Duodenal mucosa (tissue), 2 donors: ENCODE measurements around the gene RASA3.

Source experiments
- H3K27ac ChIP-seq: one replicate; pipeline ENCODE4 v1.7.0; 2013; ENCODE audit warnings: low read depth, low read length
- H3K27me3 ChIP-seq, 2 donors: one replicate each; pipeline ENCODE4 v1.7.0; 2013; ENCODE audit warnings: low read length in 2 of 2, control low read depth in 1 of 2; ENCODE audit not compliant: insufficient read depth in 2 of 2, control insufficient read depth in 1 of 2
- H3K36me3 ChIP-seq, 2 donors: one replicate each; pipeline ENCODE4 v1.7.0; 2013; ENCODE audit warnings: low read length in 2 of 2, control low read depth in 1 of 2; ENCODE audit not compliant: insufficient read depth in 2 of 2, control insufficient read depth in 1 of 2
- H3K4me1 ChIP-seq, 2 donors: one replicate each; pipeline ENCODE4 v1.7.0; 2013; ENCODE audit warnings: low read length in 2 of 2, control low read depth in 1 of 2; ENCODE audit not compliant: insufficient read depth in 2 of 2, control insufficient read depth in 1 of 2
- H3K4me3 ChIP-seq, 2 donors: one replicate each; pipeline ENCODE4 v1.7.0; 2013; ENCODE audit warnings: low read length in 2 of 2, low read depth in 1 of 2
- H3K9ac ChIP-seq, 2 donors: one replicate each; pipeline ENCODE4 v1.7.0; 2013; ENCODE audit warnings: low read length in 2 of 2, low read depth in 1 of 2
- H3K9me3 ChIP-seq, 2 donors: one replicate each; pipeline ENCODE4 v1.7.0; 2013; ENCODE audit warnings: low read length in 2 of 2, control low read depth in 1 of 2; ENCODE audit not compliant: control insufficient read depth in 1 of 2

Gene RASA3

DNA sequence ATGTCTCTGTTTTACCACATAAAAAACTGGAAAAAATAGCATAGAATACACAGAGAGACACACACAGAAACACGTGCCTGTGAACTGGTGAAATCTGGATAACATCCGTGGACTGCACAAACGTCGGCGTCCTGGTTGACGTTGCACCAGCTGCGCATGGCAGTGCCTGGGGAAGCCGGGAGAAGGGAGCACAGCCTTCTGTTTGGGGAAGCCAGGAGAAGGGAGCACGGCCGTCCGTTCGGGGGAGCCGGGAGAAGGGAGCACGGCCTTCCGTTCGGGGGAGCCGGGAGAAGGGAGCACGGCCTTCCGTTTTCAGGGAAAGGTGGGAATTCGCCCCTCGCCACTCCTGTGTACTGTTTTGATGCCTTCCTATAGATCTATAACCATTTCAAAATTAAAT lies 94.7 kb downstream of the RASA3 start:
- Histone ChIP-seq H3K9ac (no peak overlapping the region), H3K4me1 (peaks cover 0 to 7% of the 10 kb centered on the region in 2 donors), H3K27me3 (no peaks in the 10 kb centered on the region), H3K36me3 (no peaks in the 10 kb centered on the region), H3K9me3 (no peaks in the 10 kb centered on the region), H3K4me3 (no peak overlapping the region), H3K27ac (no peak overlapping the region)

DNA sequence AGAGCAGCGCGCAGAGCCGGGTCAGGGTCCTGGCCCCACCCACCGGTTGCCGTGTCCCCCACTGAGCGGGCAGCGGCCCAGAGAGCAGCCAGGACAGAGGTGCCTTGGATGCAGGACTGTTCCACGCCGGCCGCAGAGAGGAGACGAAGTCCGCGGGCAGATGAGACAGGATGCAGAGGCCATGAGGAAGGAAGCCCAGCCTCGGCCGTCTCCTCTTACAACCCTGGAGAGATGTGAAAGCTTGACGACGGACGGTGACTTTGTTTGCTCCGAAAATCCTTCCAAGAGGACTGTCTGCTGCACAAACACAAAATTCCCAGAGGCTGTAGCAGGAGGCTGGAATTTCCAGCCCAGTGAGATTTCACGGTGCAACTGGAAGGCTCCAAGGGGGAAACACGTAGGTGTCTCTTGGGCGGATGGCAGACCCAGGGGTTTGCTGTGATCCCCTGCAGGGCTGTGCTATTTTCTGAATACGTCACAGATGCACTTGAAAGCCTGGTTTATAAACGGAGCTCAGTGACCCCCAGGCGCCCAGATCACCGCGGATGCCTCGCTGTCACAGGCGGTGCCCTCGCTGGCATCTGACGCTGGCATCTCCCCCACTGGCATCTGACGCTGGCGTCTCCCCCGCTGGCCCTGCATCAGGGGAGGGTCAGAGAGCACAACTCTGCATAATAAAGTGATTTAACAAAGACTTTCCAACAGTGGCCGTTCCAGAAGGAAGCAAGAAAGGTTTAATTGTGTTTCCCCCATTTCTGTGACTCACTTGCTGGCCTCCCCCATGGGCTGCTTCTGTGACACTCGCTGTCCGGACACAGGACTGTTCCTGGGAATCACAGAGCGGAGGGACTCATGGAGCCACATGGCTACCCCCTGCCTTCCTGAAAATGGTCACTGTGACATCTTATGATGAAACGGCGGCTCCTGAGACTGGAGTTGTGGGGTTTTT lies 96.6 kb downstream of the RASA3 start:
- Histone ChIP-seq H3K27me3 (no peaks in the 10 kb centered on the region), H3K4me3 (no peak overlapping the region), H3K27ac (no peak overlapping the region), H3K9me3 (no peaks in the 10 kb centered on the region), H3K4me1 (peaks cover 0 to 7% of the 10 kb centered on the region in 2 donors), H3K9ac (no peak overlapping the region), H3K36me3 (peaks cover 0 to 6% of the 10 kb centered on the region in 2 donors)

DNA sequence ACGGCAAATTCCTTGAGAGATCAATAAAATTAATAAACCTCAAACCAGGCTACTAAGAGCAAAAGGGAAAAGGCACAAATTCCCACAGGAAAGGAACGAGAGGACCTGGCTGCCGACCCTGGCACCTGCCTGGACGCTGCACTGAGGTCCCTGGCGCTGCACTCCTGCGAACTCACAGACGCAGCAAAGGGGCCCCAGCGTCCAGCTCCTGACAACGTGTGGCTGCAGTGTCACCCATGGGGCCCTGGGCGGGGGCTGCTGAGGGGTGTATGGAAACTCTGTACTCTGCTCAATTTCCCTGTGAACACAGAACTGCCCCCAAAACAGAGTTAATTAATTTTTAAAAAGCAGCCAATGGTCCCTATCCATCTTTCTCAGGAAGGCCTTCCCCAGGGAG lies 97.2 kb downstream of the RASA3 start:
- peaks cover 0 to 7% of the 10 kb centered on the region in 2 donors for H3K4me1 ChIP-seq
- no peak overlapping the region for H3K27ac ChIP-seq
- peaks cover 0 to 8% of the 10 kb centered on the region in 2 donors for H3K36me3 ChIP-seq
- no peaks in the 10 kb centered on the region for H3K27me3 ChIP-seq
- H3K9ac ChIP-seq, result no peak overlapping the region
- H3K9me3 ChIP-seq, result no peaks in the 10 kb centered on the region
- no peak overlapping the region for H3K4me3 ChIP-seq

DNA sequence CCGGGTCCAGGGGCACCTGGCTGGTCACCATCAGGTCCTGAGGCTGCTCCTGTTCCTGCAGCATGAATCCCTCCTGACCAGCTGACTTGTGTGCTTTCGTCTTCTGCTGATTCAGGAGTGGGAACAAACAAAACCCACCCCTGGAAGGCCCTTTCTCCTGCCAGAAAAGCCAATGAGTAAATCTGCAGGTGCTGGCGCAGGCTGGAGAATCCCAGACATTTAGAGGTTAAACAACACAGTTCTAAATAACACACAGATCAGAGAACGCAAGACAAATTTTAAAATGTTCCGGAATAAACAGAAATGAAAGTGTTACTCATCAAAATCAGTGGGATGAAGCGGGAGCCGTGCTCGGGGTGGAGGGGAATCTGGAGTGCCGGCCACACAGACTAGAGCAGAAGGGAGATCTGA lies 97.9 kb downstream of the RASA3 start:
- Histone ChIP-seq H3K36me3 (peaks cover 0 to 8% of the 10 kb centered on the region in 2 donors), H3K4me3 (no peak overlapping the region)

DNA sequence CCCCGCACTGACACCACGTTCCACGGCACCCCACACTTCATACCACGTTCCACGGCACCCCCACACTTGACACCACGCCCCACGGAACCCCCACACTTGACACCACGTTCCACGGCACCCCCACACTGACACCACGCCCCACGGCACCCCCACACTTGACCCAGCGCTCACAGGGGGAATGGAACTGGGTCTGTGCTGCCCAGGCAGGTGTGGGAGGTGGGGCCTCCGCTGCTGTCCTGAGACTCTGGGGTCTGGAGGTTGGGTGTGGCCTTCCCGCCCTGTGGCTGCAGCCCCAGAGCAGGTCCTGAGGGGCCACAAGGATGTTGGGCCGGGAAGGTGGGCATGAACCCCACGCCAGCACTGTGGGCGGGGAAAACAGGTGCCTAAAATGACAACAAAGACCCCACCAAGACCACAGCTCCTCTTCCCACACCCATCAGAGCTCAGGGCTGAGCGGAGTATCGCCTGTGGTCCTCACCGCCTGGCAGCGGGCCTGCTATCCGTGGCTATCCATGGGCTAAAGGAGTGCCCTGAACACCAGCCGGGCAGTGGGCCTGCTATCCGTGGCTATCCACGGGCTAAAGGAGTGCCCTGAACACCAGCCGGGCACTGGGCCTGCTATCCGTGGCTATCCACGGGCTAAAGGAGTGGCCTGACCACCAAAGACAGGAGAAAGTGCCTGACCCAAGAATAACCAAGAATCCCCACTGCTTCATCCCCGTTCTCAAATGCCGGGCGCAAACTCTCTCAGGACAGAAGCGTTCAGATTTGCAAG lies 98.7 kb downstream of the RASA3 start:
- Histone ChIP-seq H3K9me3 (no peaks in the 10 kb centered on the region), H3K9ac (no peak overlapping the region), H3K36me3 (peaks cover 0 to 8% of the 10 kb centered on the region in 2 donors), H3K27me3 (no peaks in the 10 kb centered on the region), H3K4me1 (peaks cover 0 to 7% of the 10 kb centered on the region in 2 donors), H3K4me3 (no peak overlapping the region), H3K27ac (no peak overlapping the region)

More for the DNA sequence above, 97.9 kb downstream of the RASA3 start:
- H3K4me1 ChIP-seq, result peaks cover 0 to 7% of the 10 kb centered on the region in 2 donors
- H3K9ac ChIP-seq, result no peak overlapping the region
- H3K27ac ChIP-seq, result no peak overlapping the region
- H3K9me3 ChIP-seq, result no peaks in the 10 kb centered on the region
- no peaks in the 10 kb centered on the region for H3K27me3 ChIP-seq

DNA sequence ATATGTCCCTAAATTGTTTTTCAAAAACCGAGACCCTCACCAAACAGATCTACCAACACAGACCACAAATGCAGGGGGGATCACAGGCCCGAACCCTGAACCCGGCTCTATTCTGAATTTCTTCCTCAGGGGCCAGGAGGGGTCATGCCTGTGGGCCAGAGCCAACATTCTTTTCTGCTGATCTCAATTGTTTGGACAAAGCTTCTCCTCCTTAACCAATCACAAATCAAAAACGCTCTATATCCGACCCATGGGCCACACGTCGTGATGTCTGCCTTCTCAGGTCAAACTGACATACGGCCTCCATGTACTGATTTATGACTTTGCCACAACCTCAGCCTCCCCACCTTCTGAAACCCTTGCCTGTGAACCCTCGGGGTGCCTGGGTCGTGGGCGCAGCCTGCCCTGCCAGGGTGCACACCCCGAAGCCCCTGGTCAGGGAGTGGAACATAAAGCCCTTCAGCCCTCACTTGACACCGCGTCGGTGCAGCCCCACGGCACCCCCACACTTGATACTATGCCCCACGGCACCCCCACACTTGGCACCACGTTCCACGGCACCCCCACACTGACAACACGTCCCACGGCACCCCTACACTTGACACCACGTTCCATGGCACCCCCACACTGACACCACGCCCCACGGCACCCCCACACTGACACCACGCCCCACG lies 100.2 kb downstream of the RASA3 start:
- no peak overlapping the region for H3K9ac ChIP-seq
- peaks cover 0 to 8% of the 10 kb centered on the region in 2 donors for H3K36me3 ChIP-seq
- no peaks in the 10 kb centered on the region for H3K27me3 ChIP-seq
- H3K4me3 ChIP-seq, result no peak overlapping the region
- peaks cover 0 to 13% of the 10 kb centered on the region in 2 donors for H3K4me1 ChIP-seq
- H3K27ac ChIP-seq, result no peak overlapping the region
- no peaks in the 10 kb centered on the region for H3K9me3 ChIP-seq

DNA sequence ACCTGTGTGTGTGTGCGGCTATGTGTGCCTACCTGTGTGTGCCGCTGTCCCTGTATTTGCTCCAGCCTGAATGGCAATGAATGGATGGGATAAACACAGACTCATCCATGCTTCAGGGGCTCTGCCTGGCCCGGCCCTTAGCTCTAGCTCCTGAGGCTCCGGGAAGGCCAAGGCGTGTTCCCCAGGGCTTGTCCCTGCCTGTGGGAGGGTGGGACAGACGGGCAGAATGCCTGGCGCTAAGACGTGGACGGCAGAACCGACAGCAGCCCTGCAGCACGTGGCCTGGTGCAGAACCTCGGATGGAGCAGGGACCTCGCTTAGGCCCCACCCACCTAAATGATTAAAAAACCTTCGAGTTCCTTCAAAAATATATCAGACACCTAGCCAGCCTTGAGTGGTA lies 100.8 kb downstream of the RASA3 start:
- no peaks in the 10 kb centered on the region for H3K9me3 ChIP-seq
- peaks cover 5 to 16% of the 10 kb centered on the region in 2 donors for H3K4me1 ChIP-seq
- H3K4me3 ChIP-seq, result no peak overlapping the region
- H3K27ac ChIP-seq, result no peak overlapping the region
- peaks cover 0 to 8% of the 10 kb centered on the region in 2 donors for H3K36me3 ChIP-seq
- no peaks in the 10 kb centered on the region for H3K27me3 ChIP-seq
- no peak overlapping the region for H3K9ac ChIP-seq

DNA sequence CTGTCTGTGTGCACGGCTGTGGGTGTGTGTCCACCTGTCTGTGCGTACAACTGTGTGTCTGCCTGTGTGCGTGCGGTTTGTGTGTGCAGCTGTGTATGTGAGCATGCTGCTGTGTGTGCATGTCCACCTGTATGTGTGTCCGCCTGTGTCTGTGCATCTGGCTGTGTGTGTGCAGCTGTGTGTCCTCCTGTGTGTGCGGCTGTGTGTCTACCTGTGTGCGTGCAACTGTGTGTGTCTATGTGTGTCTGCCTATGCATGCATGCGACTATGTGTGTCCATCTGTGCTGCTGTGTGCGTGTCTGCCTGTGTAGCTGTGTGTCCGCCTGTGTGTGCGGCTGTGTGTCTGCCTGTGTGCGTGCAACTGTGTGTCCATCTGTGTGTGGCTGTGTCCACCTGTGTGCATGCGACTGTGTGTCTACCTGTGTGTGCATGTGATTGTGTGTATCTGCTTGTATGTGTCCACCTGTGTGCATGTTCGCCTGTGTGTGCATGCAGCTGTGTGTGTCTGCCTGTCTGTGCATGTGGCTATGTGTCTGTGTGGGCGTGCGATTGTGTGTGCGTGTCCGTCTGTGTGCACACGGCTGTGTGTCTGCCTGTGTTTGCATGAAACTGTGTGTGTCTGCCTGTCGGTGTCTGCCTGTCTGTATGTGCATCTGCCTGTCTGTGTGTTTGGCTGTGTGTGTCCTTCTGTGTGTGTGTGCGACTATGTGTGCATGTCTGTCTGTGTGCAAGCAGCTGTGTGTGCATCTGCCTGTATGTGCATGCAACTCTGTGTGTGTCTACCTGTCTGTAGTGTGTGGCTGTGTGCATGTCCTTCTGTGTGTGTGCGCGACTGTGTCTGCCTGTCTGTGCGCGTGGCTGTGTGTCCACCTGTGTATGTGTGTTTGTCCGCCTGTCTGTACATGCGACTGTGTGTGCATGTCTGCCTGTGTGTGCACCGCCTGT lies 101.5 kb downstream of the RASA3 start:
- no peak overlapping the region for H3K27ac ChIP-seq
- no peak overlapping the region for H3K4me3 ChIP-seq
- peaks cover 12 to 23% of the 10 kb centered on the region in 2 donors for H3K4me1 ChIP-seq
- H3K27me3 ChIP-seq, result no peaks in the 10 kb centered on the region
- H3K9ac ChIP-seq, result no peak overlapping the region
- H3K9me3 ChIP-seq, result no peaks in the 10 kb centered on the region
- H3K36me3 ChIP-seq, result peaks cover 0 to 8% of the 10 kb centered on the region in 2 donors

DNA sequence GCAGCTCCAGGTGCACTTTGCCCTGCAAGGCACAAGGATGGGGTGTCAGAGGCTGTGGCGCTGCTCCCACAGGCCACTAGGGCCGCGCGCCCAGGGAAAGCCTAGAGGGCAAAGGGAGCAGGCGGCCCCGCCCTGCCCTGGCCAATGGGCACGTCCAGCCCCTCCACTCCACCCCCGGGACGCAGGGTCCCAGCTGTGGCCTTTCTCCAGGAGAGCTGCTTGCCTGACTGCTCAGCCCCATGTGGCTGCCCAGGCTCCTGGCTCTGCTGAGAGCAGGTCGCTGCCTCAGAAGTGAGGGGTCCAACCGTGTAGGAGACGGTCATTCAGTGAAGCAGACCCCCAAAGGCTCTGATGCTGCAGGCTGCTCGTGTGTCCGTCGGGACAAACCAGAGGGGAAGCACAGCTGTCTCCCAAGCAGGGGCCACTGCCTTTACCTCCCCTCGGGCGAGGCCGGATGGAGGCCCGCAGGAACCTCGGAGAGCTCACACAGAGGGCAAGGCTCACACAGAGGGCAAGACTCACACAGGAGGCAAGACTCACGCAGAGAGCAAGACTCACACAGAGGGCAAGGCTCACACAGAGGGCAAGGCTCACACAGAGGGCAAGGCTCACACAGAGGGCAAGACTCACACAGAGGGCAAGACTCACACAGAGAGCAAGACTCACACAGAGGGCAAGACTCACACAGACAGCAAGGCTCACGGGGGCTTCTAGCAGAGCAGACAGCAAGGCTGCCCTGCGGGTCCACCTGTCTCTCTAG lies 102.4 kb downstream of the RASA3 start:
- H3K27me3 ChIP-seq, result no peaks in the 10 kb centered on the region
- H3K4me3 ChIP-seq, result no peak overlapping the region
- H3K27ac ChIP-seq, result no peak overlapping the region
- peaks cover 0 to 8% of the 10 kb centered on the region in 2 donors for H3K36me3 ChIP-seq
- peaks cover 14 to 30% of the 10 kb centered on the region in 2 donors for H3K4me1 ChIP-seq
- no peaks in the 10 kb centered on the region for H3K9me3 ChIP-seq
- no peak overlapping the region for H3K9ac ChIP-seq
